Activated B cell treated with CpG ODN at 0.5 μM for 24 hours (primary cell): ENCODE measurements around the gene CDC42BPA. TPM values are rescaled to one million over a fixed set of nuclear protein-coding genes. Genes with fewer than 3 reads are reported as not detected.
A peak's percentile ranks its signal among the peaks of the same experiment; 100 is the strongest.

Experiments
- ATAC-seq: fragments of 200-7000 bp; cut with Tn5 transposase; one replicate; pipeline ENCODE4 v1.10.0; 2021; ENCODE audit warnings: low read depth, mild to moderate bottlenecking, moderate library complexity
- CTCF ChIA-PET: fragments of 350-600 bp; sonication (Branson Sonifier 250); formaldehyde crosslinking; loops from one replicate; lab custom pipeline; 2021; ENCODE audit warnings: antibody characterized with exemption; lab: Charles Lee
- POLR2A ChIA-PET: fragments of 350-600 bp; sonication (Branson Sonifier 250); formaldehyde crosslinking; loops from one replicate; lab custom pipeline; 2021; ENCODE audit warnings: antibody characterized with exemption; lab: Charles Lee
- DNase-seq: peaks from one replicate; pipeline ENCODE4 v3.0.0; 2022
- H3K27ac Mint-ChIP-seq: one replicate; pipeline ENCODE4 v1.8.0; 2020; ENCODE audit warnings: mixed read lengths
- H3K27me3 Mint-ChIP-seq: one replicate; pipeline ENCODE4 v1.8.0; 2021; ENCODE audit warnings: mixed read lengths
- H3K36me3 Mint-ChIP-seq: one replicate; pipeline ENCODE4 v1.8.0; 2021; ENCODE audit warnings: low read depth, mixed read lengths
- H3K4me1 Mint-ChIP-seq: one replicate; pipeline ENCODE4 v1.8.0; 2021; ENCODE audit warnings: mixed read lengths
- H3K4me3 Mint-ChIP-seq: one replicate; pipeline ENCODE4 v1.8.0; 2020; ENCODE audit warnings: mild to moderate bottlenecking, mixed read lengths
- H3K9me3 Mint-ChIP-seq: one replicate; pipeline ENCODE4 v1.8.0; 2020; ENCODE audit warnings: mixed read lengths
- CTCF ChIP-seq: fragments of 200-600 bp; IDR thresholded peaks from one replicate; pipeline ENCODE4 v1.8.0; 2022; ENCODE audit warnings: antibody characterized with exemption, mild to moderate bottlenecking
- intact Hi-C: fragments of 100-400 bp; cut with micrococcal nuclease; formaldehyde crosslinking; loops from one replicate; pipeline ENCODE4 v1.15.1; 2024
- total RNA-seq: library from RNA; stranded (reverse); gene quantifications from 2 replicates; pipeline ENCODE4 v1.2.3, GENCODE V29; 2022

The CDC42BPA gene
- total RNA-seq, 1 donor from 2014 or later: 0.29 TPM

- Mint-ChIP-seq H3K36me3 (peaks cover 11% of the 10 kb centered on the region), H3K4me1 (peaks cover 59% of the 10 kb centered on the region), H3K9me3 (peaks cover 2% of the 10 kb centered on the region), H3K27ac (no peak overlapping the region), H3K27me3 (no peaks in the 10 kb centered on the region), H3K4me3 (no peak overlapping the region)
- CTCF ChIA-PET: no interaction called here
- POLR2A ChIA-PET: no interaction called here
- no peak for TF ChIP-seq CTCF
- DNase-seq: no peak
- no peak for ATAC-seq
- intact Hi-C loops: no loop called here
Measured at GRCh38 chr1:226946285-226946684, 372.0 kb downstream of the CDC42BPA start.

- Mint-ChIP-seq H3K4me1 (peaks cover 61% of the 10 kb centered on the region), H3K36me3 (peaks cover 11% of the 10 kb centered on the region), H3K27ac (no peak overlapping the region), H3K27me3 (no peaks in the 10 kb centered on the region), H3K9me3 (peaks cover 2% of the 10 kb centered on the region), H3K4me3 (no peak overlapping the region)
- ATAC-seq: no peak
- no peak for DNase-seq
- intact Hi-C loops: no loop called here
- CTCF ChIA-PET: no interaction called here
- POLR2A ChIA-PET: no interaction called here
- no peak for TF ChIP-seq CTCF
Measured at GRCh38 chr1:226945858-226946245, 372.4 kb downstream of the CDC42BPA start.

- peaks cover 64% of the 10 kb centered on the region for H3K4me1 Mint-ChIP-seq
- no peak overlapping the region for H3K4me3 Mint-ChIP-seq
- no peak for TF ChIP-seq CTCF
- H3K36me3 Mint-ChIP-seq: peaks cover 11% of the 10 kb centered on the region
- no peaks in the 10 kb centered on the region for H3K27me3 Mint-ChIP-seq
- intact Hi-C loops: no loop called here
- H3K9me3 Mint-ChIP-seq: peaks cover 2% of the 10 kb centered on the region
- no peak overlapping the region for H3K27ac Mint-ChIP-seq
- ATAC-seq: no peak
- ChIA-PET CTCF (no interaction called here), POLR2A (no interaction called here)
- no peak for DNase-seq
Measured at GRCh38 chr1:226945106-226945857, 373.0 kb downstream of the CDC42BPA start.

- ATAC-seq (no peak), DNase-seq (no peak)
- TF ChIP-seq CTCF: no peak
- Mint-ChIP-seq H3K9me3 (peaks cover 2% of the 10 kb centered on the region), H3K36me3 (peaks cover 6% of the 10 kb centered on the region), H3K27ac (no peak overlapping the region), H3K4me3 (no peak overlapping the region), H3K4me1 (peaks cover 59% of the 10 kb centered on the region), H3K27me3 (no peaks in the 10 kb centered on the region)
- ChIA-PET CTCF (no interaction called here), POLR2A (interaction anchor here (1.1 kb wide), 1 partner anchor 536 kb away, joined by 4 read pairs; the partner anchor contains the start of gene PARP1)
- intact Hi-C loops: loop anchor here (5.0 kb wide), 2 partner anchors 207 to 1223 kb away; partner anchors contain the start of genes IBA57 and ITPKB
Measured at GRCh38 chr1:226943927-226944326, 374.4 kb downstream of the CDC42BPA start.

GRCh38 chr1:226943156-226943555 is 375.1 kb downstream of the CDC42BPA start:
- DNase-seq (no peak), ATAC-seq (no peak)
- TF ChIP-seq CTCF: no peak
- H3K4me3 Mint-ChIP-seq: no peak overlapping the region
- peaks cover under 1% of the 10 kb centered on the region for H3K9me3 Mint-ChIP-seq
- no peaks in the 10 kb centered on the region for H3K27me3 Mint-ChIP-seq
- peak overlapping the region; percentile 13 for H3K27ac Mint-ChIP-seq
- H3K36me3 Mint-ChIP-seq: peaks cover 4% of the 10 kb centered on the region
- ChIA-PET CTCF (no interaction called here), POLR2A (interaction anchor here (0.8 to 1.1 kb wide), 2 partner anchors 60 to 535 kb away, joined by 4 to 5 read pairs; partner anchors contain the start of gene PARP1)
- H3K4me1 Mint-ChIP-seq: peaks cover 63% of the 10 kb centered on the region
- intact Hi-C loops: loop anchor here (5.0 kb wide), 2 partner anchors 206 to 1224 kb away; partner anchors contain the start of genes IBA57 and ITPKB
